Loucy (cell line): ENCODE results near the gene ZNF615.

Experiments
- EZH2phosphoT487 ChIP-seq: fragments of 200-600 bp; IDR thresholded peaks from 2 replicates; pipeline ENCODE4 v1.6.1; 2018; ENCODE audit warnings: antibody characterized with exemption, mild to moderate bottlenecking, moderate library complexity, borderline replicate concordance
- TF ChIP-seq, protein P1 (sequence below): fragments of 200-600 bp; sonication (generic); conservative IDR thresholded peaks from 2 replicates; pipeline ENCODE4 v1.5.1; 2014; ENCODE audit warnings: mild to moderate bottlenecking, antibody characterized with exemption, low read length

DNA sequence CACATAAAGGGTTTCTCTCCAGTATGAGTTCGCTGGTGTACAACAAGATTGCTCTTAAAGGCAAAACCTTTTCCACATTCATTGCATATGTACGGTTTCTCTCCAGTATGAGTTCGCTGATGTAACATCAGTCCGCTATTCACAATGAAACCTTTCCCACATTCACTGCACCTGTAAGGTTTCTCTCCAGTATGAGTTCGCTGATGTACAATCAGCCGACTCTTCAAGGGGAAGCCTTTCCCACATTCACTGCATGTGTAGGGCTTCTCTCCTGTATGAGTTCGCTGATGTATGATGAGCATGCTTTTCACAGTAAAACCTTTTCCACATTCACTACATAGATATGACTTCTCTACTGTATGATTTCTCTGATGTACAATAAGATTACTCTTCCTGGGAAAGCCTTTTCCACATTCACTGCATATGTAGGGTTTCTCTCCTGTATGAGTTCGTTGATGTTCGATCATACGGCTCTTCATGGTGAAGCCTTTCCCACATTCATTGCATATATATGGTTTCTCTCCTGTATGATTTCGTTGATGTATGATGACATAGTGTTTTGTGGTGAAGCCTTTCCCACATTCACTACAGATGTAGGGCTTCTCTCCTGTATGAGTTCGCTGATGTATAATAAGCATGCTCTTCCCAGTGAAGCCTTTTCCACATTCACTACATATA, 26.2 kb upstream of the ZNF615 start:
- TF ChIP-seq, protein P1, sequence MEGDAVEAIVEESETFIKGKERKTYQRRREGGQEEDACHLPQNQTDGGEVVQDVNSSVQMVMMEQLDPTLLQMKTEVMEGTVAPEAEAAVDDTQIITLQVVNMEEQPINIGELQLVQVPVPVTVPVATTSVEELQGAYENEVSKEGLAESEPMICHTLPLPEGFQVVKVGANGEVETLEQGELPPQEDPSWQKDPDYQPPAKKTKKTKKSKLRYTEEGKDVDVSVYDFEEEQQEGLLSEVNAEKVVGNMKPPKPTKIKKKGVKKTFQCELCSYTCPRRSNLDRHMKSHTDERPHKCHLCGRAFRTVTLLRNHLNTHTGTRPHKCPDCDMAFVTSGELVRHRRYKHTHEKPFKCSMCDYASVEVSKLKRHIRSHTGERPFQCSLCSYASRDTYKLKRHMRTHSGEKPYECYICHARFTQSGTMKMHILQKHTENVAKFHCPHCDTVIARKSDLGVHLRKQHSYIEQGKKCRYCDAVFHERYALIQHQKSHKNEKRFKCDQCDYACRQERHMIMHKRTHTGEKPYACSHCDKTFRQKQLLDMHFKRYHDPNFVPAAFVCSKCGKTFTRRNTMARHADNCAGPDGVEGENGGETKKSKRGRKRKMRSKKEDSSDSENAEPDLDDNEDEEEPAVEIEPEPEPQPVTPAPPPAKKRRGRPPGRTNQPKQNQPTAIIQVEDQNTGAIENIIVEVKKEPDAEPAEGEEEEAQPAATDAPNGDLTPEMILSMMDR = no peak
- no peak for TF ChIP-seq EZH2phosphoT487
